ENCODE data around the gene KPNA4.
A peak's percentile ranks its signal among the peaks of the same experiment; 100 is the strongest.

The KPNA4 gene

GRCh38 chr3:160473221-160473620 is 92.2 kb downstream of the KPNA4 start:
- no peak for TF ChIP-seq CTCF (conservative IDR thresholded peaks at IDR 0.05; ENCODE audit: low read depth, low read length)
- H3K4me3 ChIP-seq (ENCODE audit: low read depth, low read length), result no peak overlapping the region
- peak; percentile 50 for DNase-seq (ENCODE audit: low read depth)

DNA sequence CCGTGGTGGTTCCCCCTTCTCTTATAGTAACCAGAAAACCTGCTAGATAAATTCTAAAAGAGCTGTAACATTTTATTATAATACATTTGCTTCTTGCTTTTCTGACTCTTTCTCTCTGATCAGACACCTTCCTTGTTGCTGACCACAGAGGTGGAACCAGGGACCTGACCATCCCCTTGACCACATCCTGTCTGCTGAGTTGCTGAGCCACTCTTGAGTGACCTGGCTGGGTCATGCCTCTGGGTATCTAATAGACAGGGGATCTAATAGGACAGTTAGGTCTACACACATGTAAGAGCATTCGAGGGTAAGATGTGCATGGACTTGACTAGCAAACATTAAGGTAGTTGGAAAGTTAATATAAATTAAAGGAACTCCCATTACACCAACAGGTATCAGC is 93.0 kb downstream of the KPNA4 start:
- no peak for TF ChIP-seq CTCF (conservative IDR thresholded peaks at IDR 0.05; ENCODE audit: low read depth, low read length)
- no peak for DNase-seq (ENCODE audit: low read depth)
- no peak overlapping the region for H3K4me3 ChIP-seq (ENCODE audit: low read depth, low read length)

- TF ChIP-seq CTCF (conservative IDR thresholded peaks at IDR 0.05; ENCODE audit: low read depth, low read length), result no peak
- DNase-seq (ENCODE audit: low read depth), result no peak
- H3K4me3 ChIP-seq (ENCODE audit: low read depth, low read length), result no peak overlapping the region
Observed at GRCh38 chr3:160471892-160472291, 93.5 kb downstream of the KPNA4 start.

DNA sequence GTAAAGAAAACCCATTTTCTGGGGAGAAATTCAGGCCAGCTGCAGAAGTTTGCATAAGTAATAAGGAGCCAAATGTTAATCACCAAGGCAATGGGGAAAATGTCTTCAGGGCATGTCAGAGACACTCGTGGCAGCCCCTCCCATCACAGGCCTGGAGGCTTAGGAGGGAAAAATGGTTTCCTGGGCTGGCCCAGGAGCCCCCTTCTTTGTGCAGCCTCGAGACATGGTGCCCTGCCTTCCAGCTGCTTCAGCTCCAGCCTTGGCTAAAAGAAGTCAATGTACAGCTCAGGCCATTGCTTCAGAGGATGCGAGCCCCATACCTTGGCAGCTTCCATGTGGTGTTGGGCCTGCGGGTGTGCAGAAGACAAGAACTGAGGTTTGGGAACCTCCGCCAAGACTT is 95.2 kb downstream of the KPNA4 start:
- no peak for DNase-seq (ENCODE audit: low read depth)
- TF ChIP-seq CTCF (conservative IDR thresholded peaks at IDR 0.05; ENCODE audit: low read depth, low read length), result no peak
- H3K4me3 ChIP-seq (ENCODE audit: low read depth, low read length), result no peak overlapping the region

DNA sequence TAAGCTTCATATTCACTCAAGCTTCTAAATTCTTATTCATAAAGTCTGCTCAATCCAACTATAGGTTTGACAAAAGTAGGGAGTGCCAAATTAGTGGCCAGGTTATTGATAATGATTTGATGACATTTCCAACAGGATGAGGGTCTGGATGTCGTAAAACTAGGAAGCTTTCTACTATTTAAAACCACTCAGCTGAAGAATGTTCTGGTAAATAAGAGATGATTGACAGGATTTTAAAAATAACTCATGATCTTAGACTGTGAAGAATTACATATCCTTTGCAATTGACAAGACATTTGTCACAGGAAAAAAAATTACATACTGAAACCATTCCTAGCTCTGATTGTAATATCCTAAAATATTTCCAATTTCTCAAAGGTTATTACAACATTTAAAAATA is 100.4 kb downstream of the KPNA4 start:
- H3K4me3 ChIP-seq (ENCODE audit: low read depth, low read length), result no peak overlapping the region
- no peak for DNase-seq (ENCODE audit: low read depth)
- no peak for TF ChIP-seq CTCF (conservative IDR thresholded peaks at IDR 0.05; ENCODE audit: low read depth, low read length)

GRCh38 chr3:160464321-160464720 is 101.0 kb downstream of the KPNA4 start:
- DNase-seq (ENCODE audit: low read depth), result no peak
- no peak for TF ChIP-seq CTCF (conservative IDR thresholded peaks at IDR 0.05; ENCODE audit: low read depth, low read length)
- no peak overlapping the region for H3K4me3 ChIP-seq (ENCODE audit: low read depth, low read length)

- no peak for TF ChIP-seq CTCF (conservative IDR thresholded peaks at IDR 0.05; ENCODE audit: low read depth, low read length)
- no peak overlapping the region for H3K4me3 ChIP-seq (ENCODE audit: low read depth, low read length)
- DNase-seq (ENCODE audit: low read depth), result no peak
Observed at GRCh38 chr3:160460033-160460432, 105.3 kb downstream of the KPNA4 start.
